Liver (tissue), 9 donors: ENCODE results near the gene HYLS1. TPM values are rescaled to one million over a fixed set of nuclear protein-coding genes. Genes with fewer than 3 reads are reported as not detected.

Experiments
- DNase-seq: peaks from one replicate; pipeline ENCODE4 v3.0.0-alpha.2; 2017; ENCODE audit warnings: low spot score
- H3K27ac ChIP-seq, 2 donors: one replicate each; pipeline ENCODE4 v1.7.0; 2013; ENCODE audit warnings: inconsistent platforms in 2 of 2, low read length in 2 of 2, control low read depth in 1 of 2, low read depth in 1 of 2, mild to moderate bottlenecking in 1 of 2
- H3K27me3 ChIP-seq, 4 donors: one replicate each; pipeline versions ENCODE4 v1.6.1 to v1.7.0; 2013; ENCODE audit warnings: low read length in 3 of 4, inconsistent platforms in 1 of 4, mild to moderate bottlenecking in 1 of 4, moderate library complexity in 1 of 4; ENCODE audit not compliant: control insufficient read depth in 4 of 4, insufficient read depth in 4 of 4
- H3K36me3 ChIP-seq, 4 donors: one replicate each; pipeline versions ENCODE4 v1.6.1 to v1.7.0; 2013; ENCODE audit warnings: low read length in 3 of 4, mild to moderate bottlenecking in 3 of 4, low read depth in 1 of 4, moderate library complexity in 1 of 4; ENCODE audit not compliant: control insufficient read depth in 4 of 4, insufficient read depth in 3 of 4
- H3K4me1 ChIP-seq, 4 donors: one replicate each; pipeline versions ENCODE4 v1.6.1 to v1.7.0; 2013; ENCODE audit warnings: low read length in 3 of 4, mild to moderate bottlenecking in 3 of 4, moderate library complexity in 1 of 4; ENCODE audit not compliant: control insufficient read depth in 4 of 4, insufficient read depth in 4 of 4
- H3K4me3 ChIP-seq, 3 donors: one replicate each; pipeline versions ENCODE4 v1.6.1 to v1.7.0; 2013; ENCODE audit warnings: low read length in 3 of 3, control low read depth in 1 of 3, low read depth in 1 of 3, mild to moderate bottlenecking in 1 of 3
- H3K9ac ChIP-seq, 2 donors: one replicate each; pipeline ENCODE4 v1.7.0; 2013; ENCODE audit warnings: low read length in 2 of 2, mild to moderate bottlenecking in 2 of 2, moderate library complexity in 2 of 2, control low read depth in 1 of 2, low read depth in 1 of 2
- H3K9me3 ChIP-seq, 4 donors: one replicate each; pipeline versions ENCODE4 v1.6.1 to v1.7.0; 2013; ENCODE audit warnings: low read length in 3 of 4; ENCODE audit not compliant: control insufficient read depth in 4 of 4
- HNF4G ChIP-seq: IDR thresholded peaks from 2 replicates; pipeline ENCODE4 v1.6.1; 2016; ENCODE audit warnings: antibody characterized with exemption
- JUND ChIP-seq, 2 donors: IDR thresholded peaks; 2 replicates each; pipeline ENCODE4 v1.6.1; 2016; ENCODE audit warnings: antibody characterized with exemption in 2 of 2
- TAF1 ChIP-seq: conservative IDR thresholded peaks from 2 replicates; pipeline ENCODE4 v1.6.1; 2016; ENCODE audit warnings: antibody characterized with exemption, mild to moderate bottlenecking
- YY1 ChIP-seq: IDR thresholded peaks from 2 replicates; pipeline ENCODE4 v1.6.1; 2016; ENCODE audit warnings: antibody characterized with exemption, mild to moderate bottlenecking
- WGBS: extraction: QIAGEN DNeasy Blood & Tissue Kit; methylation state at CpG from one replicate; pipeline ENCODE4 v1.1.7; 2013; 5-methylcytosine and 5-hydroxymethylcytosine counted together
- polyA plus RNA-seq, 2 donors: library from polyadenylated mRNA; stranded (reverse) in 1 of 2; unstranded in 1 of 2; fragments of 200-250 nt in 1 of 2; fragments of >200 nt in 1 of 2; fragmentation: Nextera tagmentation in 1 of 2; extraction: Ambion mirVana in 1 of 2; gene quantifications; one replicate each; pipeline versions ENCODE4 v1.2.1 to v1.2.3, GENCODE V29; 2013 to 2015
- total RNA-seq, 2 donors: library from RNA; depleted of rRNA; stranded (reverse); fragments of >200 nt; gene quantifications; one replicate each; pipeline ENCODE4 v1.2.3, GENCODE V29; 2014
- TF ChIP-seq, protein P1 (sequence below): IDR thresholded peaks from 2 replicates; pipeline ENCODE4 v1.6.1; 2016; ENCODE audit warnings: antibody characterized with exemption, mild to moderate bottlenecking
- TF ChIP-seq, protein P2 (sequence below): IDR thresholded peaks from 2 replicates; pipeline ENCODE4 v1.6.1; 2016; ENCODE audit warnings: antibody characterized with exemption
- TF ChIP-seq, protein P3 (sequence below): IDR thresholded peaks from 2 replicates; pipeline ENCODE4 v1.6.1; 2016; ENCODE audit warnings: antibody characterized with exemption
- TF ChIP-seq, protein P4 (sequence below): fragments of 150-350 bp; IDR thresholded peaks from 2 replicates; pipeline ENCODE4 v1.5.1; 2017; ENCODE audit warnings: improper control_type of control experiment, low read depth, low read length; ENCODE audit not compliant: missing input control
- TF ChIP-seq, protein P5 (sequence below): IDR thresholded peaks from 2 replicates; pipeline ENCODE4 v1.6.1; 2016; ENCODE audit warnings: antibody characterized with exemption
- donor health status: healthy.
- donor health status: healthy.
- donor health status: healthy.
- donor health status: healthy.
- donor health status: healthy.

The HYLS1 gene
- total and polyA plus RNA-seq, 4 donors: 1.9 to 4.9 (median 3.7) TPM

DNA sequence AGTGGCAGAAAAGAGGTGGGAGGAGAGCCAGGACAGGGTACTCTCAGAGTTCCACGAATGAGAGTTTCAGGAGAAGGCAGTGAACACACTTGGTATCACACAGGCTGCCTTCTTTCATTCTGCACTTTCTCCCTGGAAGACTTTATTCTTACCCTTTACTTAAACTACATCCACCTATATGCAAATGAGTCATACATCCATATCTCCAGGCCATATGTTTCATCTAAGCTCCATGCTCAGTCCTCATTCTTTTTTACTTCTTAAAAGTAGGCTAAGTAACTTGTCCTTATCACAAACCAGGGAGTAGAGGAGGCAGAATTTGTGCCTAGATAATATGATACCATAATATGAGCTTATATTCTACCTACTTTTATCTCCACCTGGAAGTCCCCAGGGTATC is 6.2 kb upstream of the HYLS1 start (continued):
- TF ChIP-seq, protein P1, sequence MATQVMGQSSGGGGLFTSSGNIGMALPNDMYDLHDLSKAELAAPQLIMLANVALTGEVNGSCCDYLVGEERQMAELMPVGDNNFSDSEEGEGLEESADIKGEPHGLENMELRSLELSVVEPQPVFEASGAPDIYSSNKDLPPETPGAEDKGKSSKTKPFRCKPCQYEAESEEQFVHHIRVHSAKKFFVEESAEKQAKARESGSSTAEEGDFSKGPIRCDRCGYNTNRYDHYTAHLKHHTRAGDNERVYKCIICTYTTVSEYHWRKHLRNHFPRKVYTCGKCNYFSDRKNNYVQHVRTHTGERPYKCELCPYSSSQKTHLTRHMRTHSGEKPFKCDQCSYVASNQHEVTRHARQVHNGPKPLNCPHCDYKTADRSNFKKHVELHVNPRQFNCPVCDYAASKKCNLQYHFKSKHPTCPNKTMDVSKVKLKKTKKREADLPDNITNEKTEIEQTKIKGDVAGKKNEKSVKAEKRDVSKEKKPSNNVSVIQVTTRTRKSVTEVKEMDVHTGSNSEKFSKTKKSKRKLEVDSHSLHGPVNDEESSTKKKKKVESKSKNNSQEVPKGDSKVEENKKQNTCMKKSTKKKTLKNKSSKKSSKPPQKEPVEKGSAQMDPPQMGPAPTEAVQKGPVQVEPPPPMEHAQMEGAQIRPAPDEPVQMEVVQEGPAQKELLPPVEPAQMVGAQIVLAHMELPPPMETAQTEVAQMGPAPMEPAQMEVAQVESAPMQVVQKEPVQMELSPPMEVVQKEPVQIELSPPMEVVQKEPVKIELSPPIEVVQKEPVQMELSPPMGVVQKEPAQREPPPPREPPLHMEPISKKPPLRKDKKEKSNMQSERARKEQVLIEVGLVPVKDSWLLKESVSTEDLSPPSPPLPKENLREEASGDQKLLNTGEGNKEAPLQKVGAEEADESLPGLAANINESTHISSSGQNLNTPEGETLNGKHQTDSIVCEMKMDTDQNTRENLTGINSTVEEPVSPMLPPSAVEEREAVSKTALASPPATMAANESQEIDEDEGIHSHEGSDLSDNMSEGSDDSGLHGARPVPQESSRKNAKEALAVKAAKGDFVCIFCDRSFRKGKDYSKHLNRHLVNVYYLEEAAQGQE: no peak
- TF ChIP-seq HNF4G (no peak), YY1 (no peak)
- TF ChIP-seq, protein P2, sequence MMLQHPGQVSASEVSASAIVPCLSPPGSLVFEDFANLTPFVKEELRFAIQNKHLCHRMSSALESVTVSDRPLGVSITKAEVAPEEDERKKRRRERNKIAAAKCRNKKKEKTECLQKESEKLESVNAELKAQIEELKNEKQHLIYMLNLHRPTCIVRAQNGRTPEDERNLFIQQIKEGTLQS: no peak
- TF ChIP-seq, protein P3, sequence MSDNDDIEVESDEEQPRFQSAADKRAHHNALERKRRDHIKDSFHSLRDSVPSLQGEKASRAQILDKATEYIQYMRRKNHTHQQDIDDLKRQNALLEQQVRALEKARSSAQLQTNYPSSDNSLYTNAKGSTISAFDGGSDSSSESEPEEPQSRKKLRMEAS: no peak

DNA sequence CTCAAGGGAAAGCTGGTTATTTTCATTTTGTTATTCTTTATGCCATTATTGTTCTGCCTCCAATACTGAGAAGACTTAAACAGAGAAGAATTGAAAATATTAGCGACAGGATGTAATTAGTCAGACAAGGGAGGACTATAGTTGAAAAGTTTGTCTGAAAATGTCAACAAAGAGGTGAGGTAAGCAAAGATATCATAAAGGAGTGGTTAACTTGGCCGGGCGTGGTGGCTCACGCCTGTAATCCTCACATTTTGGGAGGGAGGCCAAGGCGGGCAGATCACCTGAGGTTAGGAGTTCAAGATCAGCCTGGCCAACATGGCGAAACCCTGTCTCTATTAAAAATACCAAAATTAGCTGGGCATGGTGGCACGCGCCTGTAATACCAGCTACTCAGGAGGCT is 4.1 kb upstream of the HYLS1 start:
- no peak overlapping the region for H3K27ac ChIP-seq
- WGBS: 83% methylated on average over 8 of the region's 8 CpGs
- TF ChIP-seq TAF1: no peak
- H3K4me3 ChIP-seq: no peak overlapping the region
- no peaks in the 10 kb centered on the region for H3K9me3 ChIP-seq
- no peaks in the 10 kb centered on the region for H3K36me3 ChIP-seq
- no peak for DNase-seq
- peaks cover 1 to 10% (median 5%) of the 10 kb centered on the region in 4 donors for H3K4me1 ChIP-seq
- H3K27me3 ChIP-seq: no peaks in the 10 kb centered on the region
- no peak overlapping the region for H3K9ac ChIP-seq

DNA sequence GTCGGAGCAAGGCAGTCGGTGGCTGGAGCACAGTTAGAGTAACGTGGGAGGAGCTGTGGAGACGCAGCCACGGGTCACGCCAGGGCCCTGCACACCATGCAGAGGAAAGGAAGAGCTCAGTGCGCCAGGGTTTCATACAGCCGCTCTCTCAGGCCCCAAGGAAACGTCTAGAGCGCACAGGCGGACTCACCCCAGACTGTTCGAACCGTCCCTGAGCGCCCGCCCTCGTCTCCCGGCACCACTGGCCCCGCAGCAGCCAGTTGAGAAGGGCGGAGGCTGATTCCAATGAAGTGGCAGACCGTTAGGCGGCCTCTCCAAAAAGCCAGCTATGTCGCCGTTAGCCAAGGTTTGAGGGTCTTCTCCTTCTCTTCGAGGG is 483 bp upstream of the HYLS1 start:
- WGBS: 43% methylated on average over 24 of the region's 24 CpGs
- H3K27me3 ChIP-seq: no peaks in the 10 kb centered on the region
- TF ChIP-seq, protein P4, sequence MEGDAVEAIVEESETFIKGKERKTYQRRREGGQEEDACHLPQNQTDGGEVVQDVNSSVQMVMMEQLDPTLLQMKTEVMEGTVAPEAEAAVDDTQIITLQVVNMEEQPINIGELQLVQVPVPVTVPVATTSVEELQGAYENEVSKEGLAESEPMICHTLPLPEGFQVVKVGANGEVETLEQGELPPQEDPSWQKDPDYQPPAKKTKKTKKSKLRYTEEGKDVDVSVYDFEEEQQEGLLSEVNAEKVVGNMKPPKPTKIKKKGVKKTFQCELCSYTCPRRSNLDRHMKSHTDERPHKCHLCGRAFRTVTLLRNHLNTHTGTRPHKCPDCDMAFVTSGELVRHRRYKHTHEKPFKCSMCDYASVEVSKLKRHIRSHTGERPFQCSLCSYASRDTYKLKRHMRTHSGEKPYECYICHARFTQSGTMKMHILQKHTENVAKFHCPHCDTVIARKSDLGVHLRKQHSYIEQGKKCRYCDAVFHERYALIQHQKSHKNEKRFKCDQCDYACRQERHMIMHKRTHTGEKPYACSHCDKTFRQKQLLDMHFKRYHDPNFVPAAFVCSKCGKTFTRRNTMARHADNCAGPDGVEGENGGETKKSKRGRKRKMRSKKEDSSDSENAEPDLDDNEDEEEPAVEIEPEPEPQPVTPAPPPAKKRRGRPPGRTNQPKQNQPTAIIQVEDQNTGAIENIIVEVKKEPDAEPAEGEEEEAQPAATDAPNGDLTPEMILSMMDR: no peak
- TF ChIP-seq, protein P2: no peak
- TF ChIP-seq JUND (IDR thresholded peaks at IDR 0.05): no peak
- TF ChIP-seq, protein P5, sequence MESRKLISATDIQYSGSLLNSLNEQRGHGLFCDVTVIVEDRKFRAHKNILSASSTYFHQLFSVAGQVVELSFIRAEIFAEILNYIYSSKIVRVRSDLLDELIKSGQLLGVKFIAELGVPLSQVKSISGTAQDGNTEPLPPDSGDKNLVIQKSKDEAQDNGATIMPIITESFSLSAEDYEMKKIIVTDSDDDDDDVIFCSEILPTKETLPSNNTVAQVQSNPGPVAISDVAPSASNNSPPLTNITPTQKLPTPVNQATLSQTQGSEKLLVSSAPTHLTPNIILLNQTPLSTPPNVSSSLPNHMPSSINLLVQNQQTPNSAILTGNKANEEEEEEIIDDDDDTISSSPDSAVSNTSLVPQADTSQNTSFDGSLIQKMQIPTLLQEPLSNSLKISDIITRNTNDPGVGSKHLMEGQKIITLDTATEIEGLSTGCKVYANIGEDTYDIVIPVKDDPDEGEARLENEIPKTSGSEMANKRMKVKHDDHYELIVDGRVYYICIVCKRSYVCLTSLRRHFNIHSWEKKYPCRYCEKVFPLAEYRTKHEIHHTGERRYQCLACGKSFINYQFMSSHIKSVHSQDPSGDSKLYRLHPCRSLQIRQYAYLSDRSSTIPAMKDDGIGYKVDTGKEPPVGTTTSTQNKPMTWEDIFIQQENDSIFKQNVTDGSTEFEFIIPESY: no peak
- TF ChIP-seq YY1: no peak
- no peak for TF ChIP-seq HNF4G
- H3K36me3 ChIP-seq: no peaks in the 10 kb centered on the region
- H3K9ac ChIP-seq: no peak overlapping the region
- peak overlapping the region; percentile 67 to 93 (median 74) for H3K4me3 ChIP-seq
- H3K9me3 ChIP-seq: no peaks in the 10 kb centered on the region
- DNase-seq: peak; percentile 61
- H3K4me1 ChIP-seq: peaks cover 3 to 17% (median 8%) of the 10 kb centered on the region in 4 donors
- H3K27ac ChIP-seq: peak overlapping the region; percentile 90 to 94
